Measurements from ENCODE around the gene HCK. TPM values are rescaled to one million over a fixed set of nuclear protein-coding genes. Genes with fewer than 3 reads are reported as not detected.

HCK gene
- total RNA-seq, 1 donor from 2014 or later: not detected

- peaks cover 59% of the 10 kb centered on the region for H3K27me3 Mint-ChIP-seq (ENCODE audit: unreplicated experiment)
- H3K36me3 Mint-ChIP-seq (ENCODE audit: unreplicated experiment): no peaks in the 10 kb centered on the region
- H3K9me3 Mint-ChIP-seq (ENCODE audit: unreplicated experiment): no peaks in the 10 kb centered on the region
- no peak for DNase-seq (ENCODE audit: extremely low spot score, unreplicated experiment)
- H3K4me3 Mint-ChIP-seq (ENCODE audit: unreplicated experiment): no peak overlapping the region
- H3K4me1 Mint-ChIP-seq (ENCODE audit: unreplicated experiment): peaks cover 9% of the 10 kb centered on the region
- peak; percentile 45 for TF ChIP-seq CTCF (IDR thresholded peaks at IDR 0.05)
- no peak overlapping the region for H3K27ac Mint-ChIP-seq (ENCODE audit: unreplicated experiment)
Measured at GRCh38 chr20:32034581-32035425, 17.2 kb upstream of the HCK start.

GRCh38 chr20:32035426-32035779, 16.6 kb upstream of the HCK start:
- DNase-seq (ENCODE audit: extremely low spot score, unreplicated experiment): no peak
- Mint-ChIP-seq H3K4me3 (ENCODE audit: unreplicated experiment) (no peak overlapping the region), H3K27me3 (ENCODE audit: unreplicated experiment) (peaks cover 54% of the 10 kb centered on the region), H3K4me1 (ENCODE audit: unreplicated experiment) (peaks cover 9% of the 10 kb centered on the region), H3K36me3 (ENCODE audit: unreplicated experiment) (no peaks in the 10 kb centered on the region), H3K9me3 (ENCODE audit: unreplicated experiment) (no peaks in the 10 kb centered on the region), H3K27ac (ENCODE audit: unreplicated experiment) (no peak overlapping the region)
- TF ChIP-seq CTCF (IDR thresholded peaks at IDR 0.05): no peak

GRCh38 chr20:32036252-32036651, 15.8 kb upstream of the HCK start:
- Mint-ChIP-seq H3K27me3 (ENCODE audit: unreplicated experiment) (peaks cover 58% of the 10 kb centered on the region), H3K4me3 (ENCODE audit: unreplicated experiment) (no peak overlapping the region), H3K36me3 (ENCODE audit: unreplicated experiment) (no peaks in the 10 kb centered on the region), H3K4me1 (ENCODE audit: unreplicated experiment) (peaks cover 12% of the 10 kb centered on the region), H3K27ac (ENCODE audit: unreplicated experiment) (no peak overlapping the region), H3K9me3 (ENCODE audit: unreplicated experiment) (no peaks in the 10 kb centered on the region)
- DNase-seq (ENCODE audit: extremely low spot score, unreplicated experiment): no peak
- TF ChIP-seq CTCF (IDR thresholded peaks at IDR 0.05): no peak

GRCh38 chr20:32036716-32037485, 15.1 kb upstream of the HCK start:
- TF ChIP-seq CTCF (IDR thresholded peaks at IDR 0.05): no peak
- Mint-ChIP-seq H3K27ac (ENCODE audit: unreplicated experiment) (no peak overlapping the region), H3K4me1 (ENCODE audit: unreplicated experiment) (peaks cover 19% of the 10 kb centered on the region), H3K4me3 (ENCODE audit: unreplicated experiment) (no peak overlapping the region), H3K36me3 (ENCODE audit: unreplicated experiment) (no peaks in the 10 kb centered on the region), H3K9me3 (ENCODE audit: unreplicated experiment) (no peaks in the 10 kb centered on the region), H3K27me3 (ENCODE audit: unreplicated experiment) (peaks cover 62% of the 10 kb centered on the region)
- DNase-seq (ENCODE audit: extremely low spot score, unreplicated experiment): no peak

GRCh38 chr20:32037929-32038328, 14.1 kb upstream of the HCK start:
- no peaks in the 10 kb centered on the region for H3K9me3 Mint-ChIP-seq (ENCODE audit: unreplicated experiment)
- peaks cover 62% of the 10 kb centered on the region for H3K27me3 Mint-ChIP-seq (ENCODE audit: unreplicated experiment)
- H3K4me3 Mint-ChIP-seq (ENCODE audit: unreplicated experiment): no peak overlapping the region
- no peak overlapping the region for H3K27ac Mint-ChIP-seq (ENCODE audit: unreplicated experiment)
- TF ChIP-seq CTCF (IDR thresholded peaks at IDR 0.05): no peak
- no peak for DNase-seq (ENCODE audit: extremely low spot score, unreplicated experiment)
- H3K4me1 Mint-ChIP-seq (ENCODE audit: unreplicated experiment): peaks cover 25% of the 10 kb centered on the region
- no peaks in the 10 kb centered on the region for H3K36me3 Mint-ChIP-seq (ENCODE audit: unreplicated experiment)
